SH-SY5Y (cell line): ENCODE data around the gene C1QTNF3.

Source experiments
- GATA2 ChIP-seq: IDR thresholded peaks from 2 replicates; pipeline ENCODE4 v1.6.1; 2011; ENCODE audit warnings: mild to moderate bottlenecking, low read depth, low read length
- GATA3 ChIP-seq: IDR thresholded peaks from 2 replicates; pipeline ENCODE4 v1.6.1; 2011; ENCODE audit warnings: low read depth, mild to moderate bottlenecking, low read length, moderate library complexity

DNA sequence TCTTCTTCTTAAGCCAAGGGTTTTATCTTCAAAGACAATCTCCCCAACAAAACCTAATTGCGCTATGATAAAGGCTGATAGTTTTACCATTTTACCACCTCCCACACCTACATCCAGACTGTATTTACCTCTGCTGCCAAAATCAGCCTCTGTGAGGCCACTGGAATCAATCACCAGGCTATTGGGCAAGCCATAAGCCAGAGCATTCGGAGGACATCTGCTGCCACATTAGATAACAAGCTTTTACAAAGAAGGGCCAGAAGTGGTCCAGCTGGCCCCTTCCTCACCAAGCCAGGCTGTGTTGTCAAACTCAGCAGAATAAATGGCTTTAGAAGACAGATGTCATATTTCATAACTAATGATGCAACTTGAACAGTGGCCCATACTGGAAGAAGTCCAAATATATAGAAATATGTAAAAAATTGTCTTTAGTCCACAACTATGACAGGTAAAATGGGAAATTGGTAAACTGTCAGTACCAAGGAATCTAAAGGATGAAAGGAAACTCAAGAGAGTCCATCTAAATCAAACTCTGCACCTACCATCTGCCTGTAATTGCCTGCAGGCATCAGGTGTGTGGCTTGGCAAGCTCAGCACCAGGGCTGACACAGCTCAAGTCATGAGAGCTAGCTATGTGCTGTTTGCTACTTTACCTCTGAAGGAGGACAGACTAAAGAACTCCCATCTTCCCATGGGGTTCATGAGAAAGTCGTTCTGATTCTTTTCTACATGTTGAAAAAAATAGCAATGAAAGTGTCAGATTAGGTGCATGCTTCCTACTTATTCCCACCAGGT lies 74.6 kb downstream of the C1QTNF3 start:
- peak; percentile 52 for TF ChIP-seq GATA3
- TF ChIP-seq GATA2: peak; percentile 73
